Osteocyte (in vitro differentiated cells): ENCODE results near the gene ZRANB1. TPM values are rescaled to one million over a fixed set of nuclear protein-coding genes. Genes with fewer than 3 reads are reported as not detected.

Experiments used
- DNase-seq: peaks from one replicate; pipeline ENCODE4 v3.0.0; 2021; ENCODE audit warnings: mixed read lengths; ENCODE audit not compliant: unreplicated experiment; ENCODE audit errors: extremely low spot score
- H3K27ac Mint-ChIP-seq: one replicate; pipeline ENCODE4 v1.8.0; 2021; ENCODE audit warnings: mild to moderate bottlenecking, mixed read lengths; ENCODE audit not compliant: unreplicated experiment
- H3K27me3 Mint-ChIP-seq: one replicate; pipeline ENCODE4 v1.8.0; 2021; ENCODE audit warnings: mixed read lengths; ENCODE audit not compliant: unreplicated experiment
- H3K36me3 Mint-ChIP-seq: one replicate; pipeline ENCODE4 v1.8.0; 2021; ENCODE audit warnings: mixed read lengths; ENCODE audit not compliant: unreplicated experiment
- H3K4me1 Mint-ChIP-seq: one replicate; pipeline ENCODE4 v1.8.0; 2021; ENCODE audit warnings: mixed read lengths; ENCODE audit not compliant: unreplicated experiment
- H3K4me3 Mint-ChIP-seq: one replicate; pipeline ENCODE4 v1.8.0; 2021; ENCODE audit warnings: mild to moderate bottlenecking, moderate library complexity, mixed read lengths; ENCODE audit not compliant: unreplicated experiment
- H3K9me3 Mint-ChIP-seq: one replicate; pipeline ENCODE4 v1.8.0; 2021; ENCODE audit warnings: mixed read lengths; ENCODE audit not compliant: unreplicated experiment
- CTCF ChIP-seq: fragments of 200-600 bp; sonication (generic); IDR thresholded peaks from 2 replicates; pipeline ENCODE4 v1.5.0; 2021; ENCODE audit warnings: antibody characterized with exemption, mild to moderate bottlenecking, moderate library complexity
- total RNA-seq: library from RNA; stranded (reverse); gene quantifications from 2 replicates; pipeline ENCODE4 v1.2.1, GENCODE V29; 2021

Gene ZRANB1
- total RNA-seq, 1 donor from 2014 or later: 26.8 TPM

GRCh38 chr10:124967255-124967654, 25.3 kb downstream of the ZRANB1 start:
- Mint-ChIP-seq H3K36me3 (peaks cover 25% of the 10 kb centered on the region), H3K4me1 (peaks cover 28% of the 10 kb centered on the region), H3K4me3 (no peak overlapping the region)

GRCh38 chr10:124971276-124971675, 29.4 kb downstream of the ZRANB1 start:
- no peak overlapping the region for H3K27ac Mint-ChIP-seq

More at GRCh38 chr10:124967255-124967654, 25.3 kb downstream of the ZRANB1 start:
- Mint-ChIP-seq H3K9me3 (no peaks in the 10 kb centered on the region), H3K27me3 (no peaks in the 10 kb centered on the region), H3K27ac (no peak overlapping the region)
- DNase-seq: no peak
- no peak for TF ChIP-seq CTCF

GRCh38 chr10:124972637-124973036, 30.7 kb downstream of the ZRANB1 start:
- no peak for DNase-seq

More at GRCh38 chr10:124971276-124971675, 29.4 kb downstream of the ZRANB1 start:
- H3K4me1 Mint-ChIP-seq: peaks cover 8% of the 10 kb centered on the region
- no peaks in the 10 kb centered on the region for H3K9me3 Mint-ChIP-seq
- no peak for TF ChIP-seq CTCF
- no peaks in the 10 kb centered on the region for H3K27me3 Mint-ChIP-seq
- H3K4me3 Mint-ChIP-seq: no peak overlapping the region
- H3K36me3 Mint-ChIP-seq: peaks cover 42% of the 10 kb centered on the region
- no peak for DNase-seq

GRCh38 chr10:124974131-124974530, 32.2 kb downstream of the ZRANB1 start:
- Mint-ChIP-seq H3K27ac (no peak overlapping the region), H3K4me1 (peaks cover 14% of the 10 kb centered on the region), H3K4me3 (no peak overlapping the region), H3K27me3 (no peaks in the 10 kb centered on the region), H3K9me3 (no peaks in the 10 kb centered on the region), H3K36me3 (peaks cover 25% of the 10 kb centered on the region)
- no peak for DNase-seq
- TF ChIP-seq CTCF: no peak

More at GRCh38 chr10:124972637-124973036, 30.7 kb downstream of the ZRANB1 start:
- Mint-ChIP-seq H3K4me1 (peaks cover 7% of the 10 kb centered on the region), H3K9me3 (no peaks in the 10 kb centered on the region), H3K27me3 (no peaks in the 10 kb centered on the region), H3K27ac (no peak overlapping the region), H3K36me3 (peaks cover 33% of the 10 kb centered on the region), H3K4me3 (no peak overlapping the region)
- no peak for TF ChIP-seq CTCF

GRCh38 chr10:124975977-124976514, 34.1 kb downstream of the ZRANB1 start:
- Mint-ChIP-seq H3K4me3 (no peak overlapping the region), H3K9me3 (no peaks in the 10 kb centered on the region), H3K4me1 (peaks cover 14% of the 10 kb centered on the region), H3K36me3 (peaks cover 25% of the 10 kb centered on the region), H3K27ac (no peak overlapping the region), H3K27me3 (no peaks in the 10 kb centered on the region)
- DNase-seq: no peak
- no peak for TF ChIP-seq CTCF
